T-helper 1 cell (primary cell): ENCODE results near the gene SLC16A11.
"Not testable (repeated sequence)": the region's sequence is repeated elsewhere in the genome, so short reads cannot be mapped to it uniquely, and the experiment has no call there.

Source experiments
- DNase-seq, 5 donors: peaks; one replicate each; pipeline ENCODE4 v3.0.0-alpha.2; 2012 to 2020
- total RNA-seq, 4 donors: gene quantifications; one replicate each; lab custom pipeline; 2026; lab: John Stamatoyannopoulos, UW

Gene SLC16A11, protein sequence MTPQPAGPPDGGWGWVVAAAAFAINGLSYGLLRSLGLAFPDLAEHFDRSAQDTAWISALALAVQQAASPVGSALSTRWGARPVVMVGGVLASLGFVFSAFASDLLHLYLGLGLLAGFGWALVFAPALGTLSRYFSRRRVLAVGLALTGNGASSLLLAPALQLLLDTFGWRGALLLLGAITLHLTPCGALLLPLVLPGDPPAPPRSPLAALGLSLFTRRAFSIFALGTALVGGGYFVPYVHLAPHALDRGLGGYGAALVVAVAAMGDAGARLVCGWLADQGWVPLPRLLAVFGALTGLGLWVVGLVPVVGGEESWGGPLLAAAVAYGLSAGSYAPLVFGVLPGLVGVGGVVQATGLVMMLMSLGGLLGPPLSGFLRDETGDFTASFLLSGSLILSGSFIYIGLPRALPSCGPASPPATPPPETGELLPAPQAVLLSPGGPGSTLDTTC
- total RNA-seq = 0.59 to 1.3 (median 0.71) reads per million in 4 donors

DNA sequence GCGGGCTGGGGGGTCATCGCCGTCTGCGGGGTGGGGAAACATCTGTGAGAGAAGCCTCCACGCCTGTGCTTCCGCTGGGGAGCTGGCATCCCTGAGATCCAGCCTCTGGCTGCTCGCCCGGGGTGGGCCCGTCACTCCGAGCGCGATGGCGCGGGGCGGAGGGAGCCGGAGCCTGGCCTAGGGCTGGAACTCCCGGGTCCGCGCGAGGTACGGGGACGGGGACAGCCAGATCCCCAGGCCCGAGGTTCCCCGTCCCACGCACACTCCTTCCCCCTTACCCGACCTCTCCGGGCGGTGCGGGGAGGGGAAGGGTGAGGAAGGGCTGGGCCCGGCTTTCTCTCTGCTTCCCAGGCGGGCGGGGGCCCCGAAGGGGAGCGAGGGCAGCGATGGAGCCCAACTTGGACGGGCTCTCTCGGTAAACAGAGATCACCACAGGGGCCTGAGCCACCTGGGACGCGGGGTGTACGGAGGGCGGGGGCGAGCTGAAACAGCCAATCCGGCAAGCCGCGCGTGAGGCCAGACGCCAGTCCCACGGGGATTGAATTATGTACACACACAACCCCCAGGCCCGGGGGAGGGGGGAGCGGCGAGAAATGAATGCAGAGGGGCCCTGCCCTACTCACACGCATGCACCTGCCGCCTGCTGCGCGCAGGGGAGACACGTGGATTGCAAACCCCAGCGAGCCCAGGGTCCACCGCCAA is at the start of gene SLC16A11:
TSS of gene SLC16A11 (minus strand) at position 596 of the 702 bp plus-strand sequence. CDS start at position 17, 579 bp downstream.
- peak in 1 of 5 donors; percentile 18 for DNase-seq

GRCh38 chr17:7091311-7092005 is 47.6 kb upstream of the SLC16A11 start:
- DNase-seq = peak in 2 of 5 donors; percentile 12 to 14

- not testable (repeated sequence) for DNase-seq
Observed at GRCh38 chr17:7089570-7089969, 45.7 kb upstream of the SLC16A11 start.

DNA sequence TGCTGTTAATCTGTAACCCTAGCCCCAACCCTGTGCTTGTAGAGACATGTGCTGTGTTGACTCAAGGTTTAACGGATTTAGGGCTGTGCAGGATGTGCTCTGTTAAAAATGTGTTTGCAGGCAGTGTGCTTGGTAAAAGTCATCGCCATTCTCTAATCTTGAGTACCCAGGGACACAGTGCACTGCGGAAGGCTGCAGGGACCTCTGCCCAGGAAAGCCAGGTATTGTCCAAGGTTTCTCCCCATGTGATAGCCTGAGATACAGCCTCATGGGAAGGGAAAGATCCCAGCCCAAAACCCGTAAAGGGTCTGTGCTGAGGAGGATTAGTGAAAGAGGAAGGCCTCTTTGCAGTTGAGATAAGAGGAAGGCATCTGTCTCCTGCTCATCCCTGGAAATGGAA is 44.5 kb upstream of the SLC16A11 start:
- not testable (repeated sequence) for DNase-seq

- no peak for DNase-seq
Observed at GRCh38 chr17:7084088-7084487, 40.2 kb upstream of the SLC16A11 start.

DNA sequence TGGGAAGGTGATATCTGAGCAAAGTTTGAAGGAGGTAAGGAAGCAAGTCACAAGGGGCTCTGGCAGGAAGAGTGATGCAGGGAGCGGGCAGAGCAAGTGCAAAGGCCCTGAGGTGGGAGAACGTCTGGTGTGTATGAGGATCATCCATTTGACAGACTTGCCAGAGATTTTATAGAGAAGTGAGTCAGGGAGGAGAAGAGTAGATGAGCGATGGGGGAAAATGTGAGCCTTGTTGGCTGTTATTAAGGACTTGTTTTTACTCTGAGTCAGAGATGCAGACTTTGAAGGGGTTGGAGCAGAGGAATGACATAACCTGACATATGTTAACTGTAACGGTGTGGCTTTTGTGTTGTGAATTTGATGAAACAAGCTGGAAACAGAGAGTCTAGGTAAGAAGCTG is 39.7 kb upstream of the SLC16A11 start:
- no peak for DNase-seq

GRCh38 chr17:7081341-7082062 is 37.6 kb upstream of the SLC16A11 start:
- peak in 2 of 5 donors; percentile 2 to 49 for DNase-seq

DNA sequence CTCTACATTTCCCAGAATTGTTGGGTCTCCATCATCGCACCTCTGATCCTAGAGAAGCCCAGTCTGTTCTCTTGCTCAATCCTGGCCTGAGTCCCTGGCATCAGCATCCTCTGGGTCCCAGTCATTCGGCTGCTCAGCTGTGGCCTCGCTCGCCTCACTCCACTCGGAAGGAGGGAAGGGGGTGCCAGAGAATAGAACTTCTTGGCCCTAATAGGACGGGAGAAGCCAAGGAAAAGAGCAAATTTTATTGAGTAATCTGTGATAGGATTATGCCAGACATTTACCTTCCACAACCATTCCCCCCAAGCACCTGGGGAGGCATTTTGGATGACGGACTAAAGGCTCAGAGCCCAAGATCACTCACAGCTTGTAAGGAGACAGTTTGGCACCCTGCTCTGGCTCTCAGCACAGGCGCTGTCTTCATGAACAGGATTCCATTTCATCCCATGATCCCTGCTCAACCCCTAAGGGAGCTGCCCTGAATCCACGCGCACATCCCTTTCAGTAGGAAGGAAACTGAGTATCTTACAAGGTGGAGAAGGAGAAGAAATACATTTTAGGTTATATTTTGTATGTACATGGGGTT is 36.7 kb upstream of the SLC16A11 start:
- DNase-seq = no peak

DNA sequence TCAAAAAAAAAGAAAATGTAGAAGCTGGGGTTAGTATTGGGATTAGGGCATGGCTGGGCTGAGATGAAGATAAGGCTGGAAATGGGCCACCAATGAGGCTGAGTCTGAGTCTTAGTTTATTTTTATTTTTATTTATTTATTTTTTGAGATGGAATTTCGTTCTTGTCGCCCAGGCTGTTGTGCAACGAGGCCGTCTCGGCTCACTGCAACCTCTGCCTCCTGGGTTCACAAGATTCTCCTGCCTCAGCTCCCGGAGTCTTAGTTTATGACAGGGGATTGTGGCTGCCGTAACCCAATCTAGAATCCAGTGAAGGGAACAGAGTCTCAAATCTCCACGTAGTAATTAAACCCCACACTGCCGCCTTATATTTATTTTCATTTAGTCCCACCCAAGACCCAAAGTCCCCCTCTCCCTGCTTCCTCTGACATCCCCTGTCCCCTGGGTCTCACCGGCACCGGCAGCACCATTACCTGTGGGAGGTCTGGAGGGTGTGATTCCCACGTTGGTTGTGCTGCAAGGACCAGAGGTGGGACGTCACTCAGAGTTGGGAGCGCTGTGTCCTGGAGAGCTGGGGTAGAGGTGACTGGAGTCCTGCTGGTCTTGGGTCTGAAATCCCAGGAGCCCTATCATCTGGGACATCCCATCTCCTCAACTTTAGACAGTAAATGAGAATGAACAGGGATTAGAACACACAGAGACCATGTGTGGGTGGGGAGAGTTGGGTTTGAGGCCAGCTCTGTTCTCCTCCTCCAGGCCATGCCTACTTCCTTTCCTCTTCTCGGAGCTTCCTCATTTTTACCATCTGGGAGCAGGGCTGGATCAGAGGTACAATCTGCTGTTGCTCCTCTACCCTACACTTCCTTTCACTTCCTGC is 35.9 kb upstream of the SLC16A11 start, which contains the start of gene CLEC10A:
TSS of gene CLEC10A (minus strand) at position 671 of the 875 bp plus-strand sequence. CDS start 1,439 bp downstream, outside the sequence.
- no peak for DNase-seq

DNA sequence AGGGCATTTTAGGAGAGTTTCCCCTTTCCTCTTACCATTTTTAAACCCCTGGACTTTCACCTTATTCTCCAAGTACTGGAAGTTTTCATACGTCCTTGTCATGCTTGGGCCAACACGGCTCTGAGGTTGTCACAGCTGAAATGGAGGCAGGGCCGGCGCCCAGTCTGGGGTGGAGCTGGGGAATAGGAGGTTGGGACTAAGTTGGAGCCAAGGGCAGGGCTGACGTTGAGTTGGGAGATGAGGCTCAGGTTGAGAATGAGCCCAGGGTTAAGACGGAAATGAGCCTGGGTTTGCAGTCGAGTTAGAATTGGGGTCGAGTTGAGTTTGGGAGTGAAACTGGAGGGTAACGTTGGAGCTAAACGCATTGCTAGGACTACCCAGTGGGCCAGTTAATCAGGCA is 34.8 kb upstream of the SLC16A11 start:
- DNase-seq = no peak

GRCh38 chr17:7077911-7078546 is 34.1 kb upstream of the SLC16A11 start:
- no peak for DNase-seq

DNA sequence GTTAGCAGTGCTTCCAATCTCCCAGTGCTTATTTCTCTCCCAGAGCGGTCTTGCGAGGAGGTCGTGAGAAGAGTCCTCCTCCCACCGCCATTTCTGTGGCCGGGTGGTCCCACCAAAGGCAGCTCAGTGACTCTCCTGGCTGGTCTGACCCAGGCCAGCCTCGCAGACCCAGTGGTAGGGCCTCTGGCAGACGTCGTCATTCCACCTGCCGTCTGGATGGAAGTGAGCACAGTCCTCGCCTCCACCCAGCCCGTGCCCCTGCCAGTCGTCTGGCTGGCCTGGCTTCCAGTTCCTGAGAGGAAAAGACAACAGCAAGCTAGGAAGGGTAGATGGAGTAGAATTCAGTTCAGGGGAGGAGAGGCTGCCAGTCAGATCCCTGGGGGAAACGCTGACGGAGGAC is 31.0 kb upstream of the SLC16A11 start:
- DNase-seq = no peak

- no peak for DNase-seq
Observed at GRCh38 chr17:7072406-7072805, 28.5 kb upstream of the SLC16A11 start.

- no peak for DNase-seq
Observed at GRCh38 chr17:7070712-7071111, 26.8 kb upstream of the SLC16A11 start.

DNA sequence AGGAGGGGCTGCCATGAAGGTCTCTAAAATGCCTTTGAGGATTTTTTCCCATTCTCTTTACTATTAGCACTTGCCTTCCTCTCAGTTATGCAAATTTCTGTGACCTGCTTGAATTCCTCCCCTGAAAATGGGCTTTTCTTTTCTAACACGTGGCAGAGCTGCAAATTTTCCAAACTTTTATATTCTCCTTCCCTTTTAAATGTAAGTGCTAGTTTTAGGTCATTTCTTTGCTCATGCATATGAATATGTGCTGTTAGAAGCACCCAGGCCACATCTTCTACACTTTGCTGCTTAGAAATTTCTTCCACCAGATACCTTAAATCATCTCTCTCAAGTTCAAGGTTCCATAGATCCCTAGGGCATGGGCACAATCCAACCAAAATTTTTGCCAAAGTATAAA is 24.4 kb upstream of the SLC16A11 start:
- no peak for DNase-seq

- DNase-seq = no peak
Observed at GRCh38 chr17:7067198-7067597, 23.3 kb upstream of the SLC16A11 start.

DNA sequence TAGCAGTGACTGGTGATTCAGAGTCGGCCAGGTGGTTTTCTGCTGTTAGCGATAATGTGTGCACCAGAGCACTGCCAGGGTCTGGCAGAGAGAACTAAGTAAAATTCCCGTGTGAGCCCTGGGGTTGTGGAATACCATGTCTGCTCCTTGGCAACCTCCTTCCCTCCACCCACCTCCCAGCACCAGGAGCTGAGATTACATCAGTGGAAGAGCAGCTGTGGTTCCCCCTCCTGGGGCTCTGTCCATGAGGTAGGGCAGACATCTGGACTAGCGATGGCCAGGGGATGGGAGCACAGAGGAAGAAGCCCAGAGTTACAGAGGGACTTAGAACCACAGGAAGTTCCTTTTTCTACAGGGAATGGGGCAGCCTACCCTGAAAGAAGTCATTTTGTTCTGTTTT is 20.4 kb upstream of the SLC16A11 start:
- no peak for DNase-seq

GRCh38 chr17:7063518-7064094 is 19.7 kb upstream of the SLC16A11 start:
- DNase-seq = no peak

- DNase-seq = no peak
Observed at GRCh38 chr17:7060165-7060891, 16.4 kb upstream of the SLC16A11 start.
